GM12875 (cell line): ENCODE results near the gene TOM1L2.
"Not testable (repeated sequence)": the region's sequence is repeated elsewhere in the genome, so short reads cannot be mapped to it uniquely, and the experiment has no call there.

Experiments
- H3K4me3 ChIP-seq: one replicate; pipeline ENCODE4 v1.5.1; 2011; ENCODE audit warnings: low read depth, low read length, control low read depth
- CTCF ChIP-seq: IDR thresholded peaks from 2 replicates; pipeline ENCODE4 v1.5.1; 2011; ENCODE audit warnings: low read depth, mild to moderate bottlenecking, control low read depth, inconsistent platforms, low read length, moderate library complexity, borderline replicate concordance; ENCODE audit not compliant: insufficient read depth

TOM1L2 gene

DNA sequence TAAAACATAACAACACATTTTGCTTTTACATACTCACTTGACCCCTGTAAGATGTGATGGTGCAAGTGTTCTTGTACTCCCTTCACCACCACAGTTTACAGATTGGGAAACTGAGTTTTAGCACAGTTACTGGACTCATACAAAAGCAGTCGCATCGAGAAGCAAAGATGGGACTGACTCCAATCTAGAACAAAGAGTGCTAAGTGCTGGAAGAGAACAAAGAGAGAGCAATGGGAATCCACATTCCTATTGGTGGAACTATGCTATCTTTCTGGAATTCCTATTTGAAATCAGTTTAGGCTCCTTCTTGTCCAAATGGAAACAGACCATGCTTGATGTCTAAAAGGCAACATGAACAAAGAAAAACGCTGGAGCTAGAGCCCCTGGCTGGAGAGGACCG is 9.1 kb downstream of the TOM1L2 start:
- no peak overlapping the region for H3K4me3 ChIP-seq
- no peak for TF ChIP-seq CTCF

- H3K4me3 ChIP-seq, result no peak overlapping the region
- TF ChIP-seq CTCF, result no peak
Measured at GRCh38 chr17:17960500-17961030, 11.6 kb downstream of the TOM1L2 start.

DNA sequence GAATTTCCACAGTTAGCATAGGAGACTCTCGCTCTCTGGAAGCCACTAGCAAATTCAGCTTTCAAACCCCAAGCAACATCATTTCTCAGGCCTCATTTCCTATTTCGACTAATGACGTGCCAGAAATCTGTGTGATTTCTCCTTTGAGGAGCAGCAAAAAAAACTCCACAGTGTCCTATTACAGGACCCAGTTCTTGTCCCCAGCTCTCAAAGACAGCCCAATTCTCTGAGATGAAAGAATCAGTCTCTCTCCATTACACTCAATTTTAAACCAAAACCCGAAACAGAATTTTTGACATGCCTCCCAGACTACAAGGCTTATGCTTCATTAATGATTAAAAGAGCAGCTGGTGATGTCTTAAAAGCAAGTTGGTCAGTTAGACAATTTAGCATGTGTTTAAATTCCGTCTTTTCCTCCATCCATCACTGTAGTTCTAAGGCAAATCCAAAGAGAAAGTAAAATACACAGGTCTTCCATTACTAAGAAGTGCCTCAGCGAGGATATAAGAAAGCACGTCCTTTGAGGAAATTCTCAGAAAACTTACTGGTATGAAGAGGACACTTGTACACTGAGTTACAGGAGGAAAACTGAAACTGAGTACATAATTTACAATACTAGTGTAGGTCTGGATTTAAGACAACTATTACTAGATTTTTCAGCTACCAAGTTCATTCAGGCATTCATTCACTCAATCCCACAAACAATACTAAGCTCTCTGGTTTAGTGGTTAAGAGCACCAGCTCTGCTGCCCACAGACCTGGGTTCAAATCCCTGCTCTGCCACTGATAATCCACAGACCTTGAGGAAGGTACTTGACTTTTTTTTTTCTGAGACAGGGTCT is 12.5 kb downstream of the TOM1L2 start:
- no peak for TF ChIP-seq CTCF
- H3K4me3 ChIP-seq, result peak overlapping the region; percentile 14

- H3K4me3 ChIP-seq, result no peak overlapping the region
- no peak for TF ChIP-seq CTCF
Measured at GRCh38 chr17:17958982-17959381, 13.2 kb downstream of the TOM1L2 start.

- no peak for TF ChIP-seq CTCF
- H3K4me3 ChIP-seq, result no peak overlapping the region
Measured at GRCh38 chr17:17957584-17957916, 14.7 kb downstream of the TOM1L2 start.

DNA sequence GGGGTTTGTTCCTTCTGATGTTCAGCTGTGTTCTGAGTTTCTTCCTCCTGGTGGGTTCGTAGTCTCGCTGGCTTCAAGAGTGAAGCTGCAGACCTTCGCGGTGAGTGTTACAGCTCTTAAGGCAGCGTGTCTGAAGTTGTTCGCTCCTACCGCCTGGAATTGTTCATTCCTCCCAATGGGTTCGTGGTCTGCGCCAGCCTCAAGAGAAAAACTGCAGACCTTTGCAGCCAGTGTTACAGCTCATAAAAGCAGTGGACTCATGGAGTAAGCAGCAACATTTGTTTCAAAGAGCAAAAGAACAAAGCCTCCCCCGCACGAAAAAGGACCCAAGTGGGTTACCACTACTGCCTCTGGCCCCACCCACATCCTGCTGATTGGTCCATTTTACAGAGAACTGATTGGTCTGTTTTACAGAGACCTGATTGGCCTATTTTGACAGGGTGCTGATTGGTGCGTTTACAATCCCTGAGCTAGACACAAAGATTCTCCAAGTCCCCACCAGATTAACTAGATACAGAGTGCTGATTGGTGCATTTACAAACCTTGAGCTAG is 16.3 kb downstream of the TOM1L2 start:
- not testable (repeated sequence) for H3K4me3 ChIP-seq

- TF ChIP-seq CTCF, result no peak
- H3K4me3 ChIP-seq, result no peak overlapping the region
Measured at GRCh38 chr17:17954079-17954478, 18.1 kb downstream of the TOM1L2 start.
